HCT116 (cell line): ENCODE results near the gene SUCNR1. TPM values are rescaled to one million over a fixed set of nuclear protein-coding genes. Genes with fewer than 3 reads are reported as not detected.

ENCODE experiments used
- ATAC-seq: fragments of 200-7000 bp; cut with Tn5 transposase; 2 replicates; pipeline ENCODE4 v1.9.1; 2020; ENCODE audit warnings: mild to moderate bottlenecking, moderate library complexity
- BruUV-seq: library from RNA; stranded (reverse); fragments of 400-500 nt; replicated peaks from 2 replicates; lab custom pipeline; 2021; lab: Mats Ljungman, UMichigan
- CTCF ChIA-PET: fragments of 300-600 bp; sonication (Branson Sonifier 250); formaldehyde crosslinking; loops from one replicate; lab custom pipeline; 2021; ENCODE audit warnings: antibody characterized with exemption; lab: Charles Lee
- POLR2A ChIA-PET: fragments of 300-600, 350-600 bp; sonication (Branson Sonifier 250); formaldehyde crosslinking; loops from one replicate; lab custom pipeline; 2021; ENCODE audit warnings: antibody characterized with exemption; lab: Charles Lee
- RAD21 ChIA-PET, 2 experiments: fragments of 300-600 bp; sonication (Branson Sonifier 250); formaldehyde crosslinking; loops; one replicate each; lab custom pipeline; 2023; ENCODE audit warnings: low total read pairs in 2 of 2; ENCODE audit not compliant: uncharacterized antibody in 2 of 2, unreplicated experiment in 2 of 2, low non-redundant PET in 1 of 2; lab: Charles Lee
- DNase-seq: peaks from one replicate; pipeline ENCODE4 v3.0.0-alpha.2; 2010; ENCODE audit warnings: low read depth, low spot score
- H2AFZ ChIP-seq: fragments of 200-600 bp; shearing (Covaris generic), sonication (generic); 2 replicates; pipeline ENCODE4 v1.6.1; 2017; ENCODE audit warnings: low read depth, mixed run types, mixed read lengths, antibody characterized with exemption, low read length; ENCODE audit not compliant: poor library complexity, severe bottlenecking
- H3K27ac ChIP-seq: 2 replicates; pipeline ENCODE4 v1.5.1; 2012; ENCODE audit warnings: low read depth, low read length
- H3K27me3 ChIP-seq: fragments of 200-600 bp; sonication (generic); 2 replicates; pipeline ENCODE4 v1.6.1; 2016; ENCODE audit warnings: mixed run types, low read length, mixed read lengths; ENCODE audit not compliant: insufficient read depth
- H3K36me3 ChIP-seq, 2 experiments: fragments of 200-500 bp in 1 of 2; fragments of 200-600 bp in 1 of 2; sonication (Bioruptor generic) in 1 of 2; sonication (generic) in 1 of 2; 2 replicates each; pipeline versions ENCODE4 v1.5.1 to v1.6.1; 2014 to 2016; ENCODE audit warnings: low read length in 2 of 2, inconsistent platforms in 1 of 2, mixed read lengths in 1 of 2, mixed run types in 1 of 2; ENCODE audit not compliant: insufficient read depth in 2 of 2, control insufficient read depth in 1 of 2
- H3K4me1 ChIP-seq, 2 experiments: fragments of 200-600 bp in 1 of 2; sonication (generic) in 1 of 2; 2 replicates each; pipeline versions ENCODE4 v1.5.1 to v1.6.1; 2012 to 2017; ENCODE audit warnings: low read length in 2 of 2, inconsistent platforms in 1 of 2, mild to moderate bottlenecking in 1 of 2, mixed read lengths in 1 of 2, mixed run types in 1 of 2, moderate library complexity in 1 of 2; ENCODE audit not compliant: insufficient read depth in 2 of 2, control insufficient read depth in 1 of 2
- H3K4me2 ChIP-seq: fragments of 200-600 bp; sonication (generic); 2 replicates; pipeline ENCODE4 v1.6.1; 2017; ENCODE audit warnings: mixed run types, low read length, mixed read lengths
- H3K4me3 ChIP-seq, 2 experiments: fragments of 200-600 bp in 1 of 2; sonication (generic) in 1 of 2; replicated peaks in 1 of 2; 2 replicates each; pipeline ENCODE4 v1.5.1; 2011 to 2016; ENCODE audit warnings: low read length in 2 of 2, control low read depth in 1 of 2, low read depth in 1 of 2, mild to moderate bottlenecking in 1 of 2, mixed read lengths in 1 of 2, mixed run types in 1 of 2
- H3K79me2 ChIP-seq: fragments of 200-600 bp; sonication (generic); 2 replicates; pipeline ENCODE4 v1.6.1; 2017; ENCODE audit warnings: mild to moderate bottlenecking, mixed run types, low read length, moderate library complexity, mixed read lengths; ENCODE audit not compliant: insufficient read depth
- H3K9ac ChIP-seq: fragments of 200-600 bp; sonication (generic); 2 replicates; pipeline ENCODE4 v1.6.1; 2016; ENCODE audit warnings: low read length, mixed read lengths
- H3K9me2 ChIP-seq: fragments of 200-600 bp; sonication (generic), shearing (Covaris generic); 2 replicates; pipeline ENCODE4 v1.6.1; 2017; ENCODE audit warnings: mixed run types, mild to moderate bottlenecking, moderate library complexity; ENCODE audit not compliant: insufficient read depth
- H3K9me3 ChIP-seq, 2 experiments: fragments of 200-500 bp in 1 of 2; fragments of 200-600 bp in 1 of 2; sonication (Bioruptor generic) in 1 of 2; sonication (generic) in 1 of 2; 2 replicates each; pipeline ENCODE4 v1.6.1; 2014 to 2017; ENCODE audit warnings: low read length in 2 of 2, mixed read lengths in 2 of 2, inconsistent platforms in 1 of 2, low read depth in 1 of 2, mild to moderate bottlenecking in 1 of 2, mixed run types in 1 of 2, moderate library complexity in 1 of 2; ENCODE audit not compliant: control insufficient read depth in 1 of 2, insufficient read depth in 1 of 2
- H4K20me1 ChIP-seq: fragments of 200-600 bp; sonication (generic), shearing (Covaris generic); 2 replicates; pipeline ENCODE4 v1.6.1; 2017; ENCODE audit warnings: mixed run types, mild to moderate bottlenecking, moderate library complexity; ENCODE audit not compliant: insufficient read depth
- CEBPB ChIP-seq: IDR thresholded peaks from 2 replicates; pipeline ENCODE4 v1.6.1; 2012; ENCODE audit warnings: low read depth
- ELF1 ChIP-seq: IDR thresholded peaks from 2 replicates; pipeline ENCODE4 v1.6.1; 2012; ENCODE audit warnings: low read depth, borderline replicate concordance
- EZH2 ChIP-seq: fragments of 200-600 bp; sonication (generic); IDR thresholded peaks from 2 replicates; pipeline ENCODE4 v1.6.1; 2017; ENCODE audit warnings: antibody characterized with exemption, mixed run types
- FOSL1 ChIP-seq: IDR thresholded peaks from 2 replicates; pipeline ENCODE4 v1.6.1; 2012; ENCODE audit warnings: low read depth
- MAX ChIP-seq: IDR thresholded peaks from 2 replicates; pipeline ENCODE4 v1.6.1; 2012
- POLR2A ChIP-seq: IDR thresholded peaks from 2 replicates; pipeline ENCODE4 v1.7.0; 2011; ENCODE audit warnings: borderline replicate concordance; ENCODE audit not compliant: insufficient read depth, insufficient read length; ENCODE audit errors: extremely low read depth
- REST ChIP-seq: IDR thresholded peaks from 2 replicates; pipeline ENCODE4 v1.6.1; 2012; ENCODE audit warnings: low read depth
- TCF7L2 ChIP-seq: IDR thresholded peaks from 2 replicates; pipeline ENCODE4 v1.7.0; 2011; ENCODE audit warnings: borderline replicate concordance, inconsistent platforms; ENCODE audit not compliant: insufficient read depth, insufficient read length; ENCODE audit errors: extremely low read depth
- YY1 ChIP-seq: IDR thresholded peaks from 2 replicates; pipeline ENCODE4 v1.6.1; 2011; ENCODE audit warnings: low read length, low read depth, moderate library complexity, mild to moderate bottlenecking; ENCODE audit not compliant: insufficient replicate concordance; ENCODE audit errors: extremely low read depth
- ZFX ChIP-seq: fragments of 450-650 bp; IDR thresholded peaks from 2 replicates; pipeline ENCODE4 v1.6.1; 2017
- intact Hi-C: fragments of 100-400 bp; cut with micrococcal nuclease; formaldehyde crosslinking; loops from 2 replicates; pipeline ENCODE4 v1.10.0; 2022
- total RNA-seq: library from RNA; stranded (reverse); gene quantifications from one replicate; pipeline ENCODE4 v1.2.1, GENCODE V29; 2021; ENCODE audit not compliant: unreplicated experiment

SUCNR1 gene
- total RNA-seq, 1 experiment from 2014 or later: 0.17 TPM

- POLR2A ChIA-PET: interaction anchor here (2.2 kb wide), 1 partner anchor 400 kb away, joined by 9 read pairs; no protein-coding TSS in a partner anchor
- BruUV-seq: no TSS peak
- Histone ChIP-seq H3K4me3 (no peak overlapping the region), H3K9me3 (no peaks in the 10 kb centered on the region), H3K9ac (no peak overlapping the region), H3K36me3 (no peaks in the 10 kb centered on the region), H3K79me2 (no peaks in the 10 kb centered on the region), H3K4me2 (peak overlapping the region; percentile 24; the same call in 1 of the 2 replicates), H3K9me2 (no peaks in the 10 kb centered on the region), H4K20me1 (no peaks in the 10 kb centered on the region), H3K4me1 (peaks cover 22 to 30% of the 10 kb centered on the region in 2 experiments), H2AFZ (peak overlapping the region; percentile 98), H3K27ac (no peak overlapping the region), H3K27me3 (no peaks in the 10 kb centered on the region)
- CTCF ChIA-PET: interaction anchor here (0.6 to 4.3 kb wide), 20 partner anchors 9 to 611 kb away, joined by 3 to 106 read pairs (median 4); no protein-coding TSS in a partner anchor
- RAD21 ChIA-PET: interaction anchor here (0.7 to 1.3 kb wide), 3 partner anchors 372 to 400 kb away, joined by 5 to 9 read pairs (median 7); no protein-coding TSS in a partner anchor
- DNase-seq (no peak), ATAC-seq (peak; percentile 28; the same call in 1 of the 2 replicates)
- intact Hi-C loops: loop anchor here (1.0 to 5.0 kb wide), 7 partner anchors 79 to 672 kb away; no protein-coding TSS in a partner anchor
- no peak for TF ChIP-seq ELF1
- TF ChIP-seq EZH2: no peak
- no peak for TF ChIP-seq TCF7L2
- no peak for TF ChIP-seq MAX
- TF ChIP-seq REST: no peak
- no peak for TF ChIP-seq FOSL1
- TF ChIP-seq POLR2A: no peak
- no peak for TF ChIP-seq YY1
- no peak for TF ChIP-seq ZFX
- no peak for TF ChIP-seq CEBPB
Observed at GRCh38 chr3:151839313-151839631, 34.2 kb upstream of the SUCNR1 start.
